ENCODE measurements around the gene KCTD5. TPM values are rescaled to one million over a fixed set of nuclear protein-coding genes. Genes with fewer than 3 reads are reported as not detected.

Gene KCTD5
- total and polyA plus RNA-seq, 10 of the 15 experiments (the other 5 are each of a cell fraction or from before 2014, with no cell fraction given), result 0.58 to 56.4 (median 37.3) TPM

GRCh38 chr16:2719328-2720063, 37.2 kb downstream of the KCTD5 start:
- Histone ChIP-seq H3K36me3 (ENCODE audit: control insufficient read depth in 2 of 2, insufficient read depth in 2 of 2, low read length in 1 of 2) (no peaks in the 10 kb centered on the region), H3K4me3 (no peak overlapping the region), H3K9ac (ENCODE audit: control insufficient read depth, insufficient read depth, low read length) (no peak overlapping the region), H3K79me2 (ENCODE audit: control insufficient read depth, insufficient read depth, low read length) (no peaks in the 10 kb centered on the region), H4K20me1 (ENCODE audit: control insufficient read depth, insufficient read depth) (no peaks in the 10 kb centered on the region), H3K27ac (ENCODE audit: control insufficient read depth, insufficient read depth) (no peak overlapping the region), H2AFZ (ENCODE audit: control insufficient read depth, low read depth, low read length) (no peak overlapping the region), H3K4me1 (ENCODE audit: control insufficient read depth, insufficient read depth, low read length) (0 out of 2 replicates have a peak, but pooled peaks cover 6% of the 10 kb centered on the region), H3K27me3 (replicated peaks in 1 of 2; ENCODE audit: control insufficient read depth in 2 of 2, insufficient read depth in 2 of 2, low read length in 1 of 2) (no peaks in the 10 kb centered on the region), H3K9me3 (replicated peaks; ENCODE audit: control insufficient read depth, insufficient read depth, low read length) (no peaks in the 10 kb centered on the region), H3K4me2 (ENCODE audit: control insufficient read depth, insufficient read depth) (no peak overlapping the region)
- TF ChIP-seq MLLT1 (IDR thresholded peaks at IDR 0.05), result no peak
- TF ChIP-seq SRF (IDR thresholded peaks at IDR 0.05; ENCODE audit: low read depth in 2 of 2, low read length in 2 of 2), result no peak
- TF ChIP-seq TAF1 (IDR thresholded peaks at IDR 0.05; ENCODE audit: borderline replicate concordance, low read depth, low read length), result no peak
- no peak for TF ChIP-seq IKZF1 (conservative IDR thresholded peaks at IDR 0.05)
- no peak for TF ChIP-seq ZBTB40 (IDR thresholded peaks at IDR 0.05; ENCODE audit: borderline replicate concordance)
- no peak for TF ChIP-seq LARP7 (IDR thresholded peaks at IDR 0.05)
- TF ChIP-seq CREB1 (IDR thresholded peaks at IDR 0.05; ENCODE audit: low read depth), result no peak
- TF ChIP-seq BHLHE40 (IDR thresholded peaks at IDR 0.05; ENCODE audit: borderline replicate concordance in 1 of 2, low read depth in 2 of 2, low read length in 1 of 2), result no peak
- TF ChIP-seq ZBED1 (IDR thresholded peaks at IDR 0.05; ENCODE audit: borderline replicate concordance), result no peak
- no peak for TF ChIP-seq RFX5 (IDR thresholded peaks at IDR 0.05; ENCODE audit: low read depth, low read length)
- no peak for TF ChIP-seq SMARCA5 (IDR thresholded peaks at IDR 0.05)
- no peak for TF ChIP-seq BCLAF1 (IDR thresholded peaks at IDR 0.05)
- TF ChIP-seq FOS (IDR thresholded peaks at IDR 0.05; ENCODE audit: borderline replicate concordance, extremely low read depth, insufficient read length), result no peak
- TF ChIP-seq POLR2A (IDR thresholded peaks at IDR 0.05; ENCODE audit: low read depth, low read length), result no peak
- no peak for TF ChIP-seq EED (IDR thresholded peaks at IDR 0.05; ENCODE audit: low read depth)
- TF ChIP-seq BCL11A (IDR thresholded peaks at IDR 0.05; ENCODE audit: low read depth, low read length), result no peak
- no peak for TF ChIP-seq NR2C1 (IDR thresholded peaks at IDR 0.05)
- CTCF ChIA-PET, result interaction anchor here (0.9 kb wide), 1 partner anchor 37 kb away, joined by 3 read pairs; the partner anchor contains the start of gene KCTD5
- FAIRE-seq (no peak), DNase-seq (ENCODE audit: low read depth, low spot score) (no peak), ATAC-seq (no peak)
- RAD21 ChIA-PET (ENCODE audit: unreplicated experiment), result interaction anchor here (1.4 kb wide), 1 partner anchor 34 kb away, joined by 3 read pairs; no protein-coding TSS in a partner anchor
- intact Hi-C loops (cut with micrococcal nuclease; ENCODE audit: unreplicated experiment) (loop anchor here (2.0 to 10.0 kb wide), 2 partner anchors 37 to 145 kb away; partner anchors contain the start of gene KCTD5), in situ Hi-C loops (cut with MboI) (no loop called here)
- BruUV-seq (replicated peaks), result no TSS peak
- SMC1A ChIA-PET (ENCODE audit: uncharacterized antibody, unreplicated experiment), result interaction anchor here (0.7 to 1.1 kb wide), 2 partner anchors 22 to 32 kb away, joined by 3 read pairs; no protein-coding TSS in a partner anchor
- POLR2A ChIA-PET, result no interaction called here
- 79% methylated on average over 15 of the region's 16 CpGs for WGBS (ENCODE audit: insufficient coverage, insufficient replicate concordance, low lambda C conversion rate, missing lambda C conversion rate)

Data from GM12878 (cell line).